ENCODE data around the gene C9orf85.

GRCh38 chr9:71863631-71864030 lies 47.8 kb upstream of the C9orf85 start:
- TF ChIP-seq CTCF (IDR thresholded peaks at IDR 0.05; ENCODE audit: poor library complexity) (no peak), EZH2 (IDR thresholded peaks at IDR 0.05; ENCODE audit: borderline replicate concordance) (no peak)
